Stimulated activated CD8-positive, alpha-beta memory T cell treated with anti-CD3 and anti-CD28 coated beads, Interleukin-15, amount 100 ng/mL, for 48 hours (primary cell): ENCODE data around the gene CCDC138.
A peak's percentile ranks its signal among the peaks of the same experiment; 100 is the strongest.
"Not testable (repeated sequence)": the region's sequence is repeated elsewhere in the genome, so short reads cannot be mapped to it uniquely, and the experiment has no call there.

ENCODE experiments used
- DNase-seq, 2 donors: peaks; one replicate each; pipeline ENCODE4 v3.0.0-alpha.2; 2020; ENCODE audit warnings: low read depth in 2 of 2

CCDC138 gene

GRCh38 chr2:108786354-108787215 is at the start of gene CCDC138:
Gene CCDC138, plus strand, starts transcription at chr2:108786771. Its CDS starts 52 bp downstream, at chr2:108786823.
- peak; percentile 87 to 90 for DNase-seq

- not testable (repeated sequence) for DNase-seq
Measured at GRCh38 chr2:108757973-108758372, 28.6 kb upstream of the CCDC138 start.

GRCh38 chr2:108762618-108763017 is 24.0 kb upstream of the CCDC138 start:
- not testable (repeated sequence) for DNase-seq

- not testable (repeated sequence) for DNase-seq
Measured at GRCh38 chr2:108766671-108767070, 19.9 kb upstream of the CCDC138 start.

GRCh38 chr2:108767859-108768258 is 18.7 kb upstream of the CCDC138 start:
- DNase-seq = not testable (repeated sequence)

GRCh38 chr2:108776475-108776874 is 10.1 kb upstream of the CCDC138 start:
- DNase-seq = no peak

GRCh38 chr2:108778857-108779256 is 7.7 kb upstream of the CCDC138 start:
- DNase-seq = no peak

GRCh38 chr2:108786008-108786353 is 590 bp upstream of the CCDC138 start:
- DNase-seq = no peak

- DNase-seq = no peak
Measured at GRCh38 chr2:108787216-108787541, 608 bp downstream of the CCDC138 start.

- no peak for DNase-seq
Measured at GRCh38 chr2:108803045-108803736, 16.6 kb downstream of the CCDC138 start.

GRCh38 chr2:108805032-108805431 is 18.5 kb downstream of the CCDC138 start:
- DNase-seq = no peak

- no peak for DNase-seq
Measured at GRCh38 chr2:108805782-108806181, 19.2 kb downstream of the CCDC138 start.

- no peak for DNase-seq
Measured at GRCh38 chr2:108806371-108807113, 20.0 kb downstream of the CCDC138 start.

- DNase-seq = no peak
Measured at GRCh38 chr2:108809936-108810335, 23.4 kb downstream of the CCDC138 start.

GRCh38 chr2:108810993-108811957 is 24.7 kb downstream of the CCDC138 start:
- DNase-seq = no peak

- no peak for DNase-seq
Measured at GRCh38 chr2:108813732-108814131, 27.2 kb downstream of the CCDC138 start.

- DNase-seq = no peak
Measured at GRCh38 chr2:108820482-108820881, 33.9 kb downstream of the CCDC138 start.

GRCh38 chr2:108823286-108823685 is 36.7 kb downstream of the CCDC138 start:
- DNase-seq = no peak

GRCh38 chr2:108824316-108825070 is 37.9 kb downstream of the CCDC138 start:
- DNase-seq = no peak

GRCh38 chr2:108825254-108825653 is 38.7 kb downstream of the CCDC138 start:
- no peak for DNase-seq

- DNase-seq = no peak
Measured at GRCh38 chr2:108825736-108826135, 39.2 kb downstream of the CCDC138 start.
